ENCODE results near the gene SMAD2.

The SMAD2 gene

DNA sequence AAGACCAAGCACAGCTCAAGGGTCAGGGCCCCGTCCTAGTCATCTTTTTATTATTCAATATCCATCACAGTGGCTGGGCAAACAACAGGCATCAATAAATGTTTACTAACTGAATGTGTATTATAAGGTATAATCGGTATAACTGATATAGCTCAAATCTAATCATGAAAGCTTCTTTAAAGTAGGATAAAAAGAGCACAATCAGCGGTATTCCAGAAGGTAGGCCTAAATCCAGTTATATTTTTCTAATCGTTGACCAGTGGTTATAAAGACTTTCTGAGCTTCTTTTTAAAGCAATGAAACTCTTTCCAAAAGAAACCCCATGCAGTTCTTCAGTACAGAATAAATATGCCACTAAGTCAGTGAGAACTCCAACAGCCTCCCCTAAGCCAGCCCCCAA, 92.1 kb downstream of the SMAD2 start:
- no peaks in the 10 kb centered on the region for H3K79me2 ChIP-seq (ENCODE audit: insufficient read depth, low read length)
- no peaks in the 10 kb centered on the region for H3K9me3 ChIP-seq (ENCODE audit: insufficient read depth, low read depth, low read length)
- no peak overlapping the region for H3K4me2 ChIP-seq (ENCODE audit: low read depth, low read length, poor library complexity, severe bottlenecking)
- no peaks in the 10 kb centered on the region for H3K9me2 ChIP-seq (replicated peaks; ENCODE audit: low read depth, low read length)
- H2AFZ ChIP-seq (ENCODE audit: low read length): no peak overlapping the region
- no peaks in the 10 kb centered on the region for H3K27me3 ChIP-seq (ENCODE audit: insufficient read depth, low read length, poor library complexity, severe bottlenecking)
- peaks cover 3% of the 10 kb centered on the region for H4K20me1 ChIP-seq (ENCODE audit: insufficient read depth, low read length, poor library complexity, severe bottlenecking)
- H3K9ac ChIP-seq (ENCODE audit: low read depth, low read length, poor library complexity, severe bottlenecking): no peak overlapping the region
- no peaks in the 10 kb centered on the region for H3F3A ChIP-seq (ENCODE audit: low read depth)
- H3K36me3 ChIP-seq (ENCODE audit: insufficient read depth, low read length): peaks cover 60% of the 10 kb centered on the region
- H3K4me1 ChIP-seq (ENCODE audit: insufficient read depth, low read length, poor library complexity, severe bottlenecking): no peaks in the 10 kb centered on the region
- H3K4me3 ChIP-seq (ENCODE audit: low read length, poor library complexity, severe bottlenecking): no peak overlapping the region
- TF ChIP-seq EZH2phosphoT487 (IDR thresholded peaks at IDR 0.05; ENCODE audit: borderline replicate concordance): no peak
- TF ChIP-seq, protein P1, sequence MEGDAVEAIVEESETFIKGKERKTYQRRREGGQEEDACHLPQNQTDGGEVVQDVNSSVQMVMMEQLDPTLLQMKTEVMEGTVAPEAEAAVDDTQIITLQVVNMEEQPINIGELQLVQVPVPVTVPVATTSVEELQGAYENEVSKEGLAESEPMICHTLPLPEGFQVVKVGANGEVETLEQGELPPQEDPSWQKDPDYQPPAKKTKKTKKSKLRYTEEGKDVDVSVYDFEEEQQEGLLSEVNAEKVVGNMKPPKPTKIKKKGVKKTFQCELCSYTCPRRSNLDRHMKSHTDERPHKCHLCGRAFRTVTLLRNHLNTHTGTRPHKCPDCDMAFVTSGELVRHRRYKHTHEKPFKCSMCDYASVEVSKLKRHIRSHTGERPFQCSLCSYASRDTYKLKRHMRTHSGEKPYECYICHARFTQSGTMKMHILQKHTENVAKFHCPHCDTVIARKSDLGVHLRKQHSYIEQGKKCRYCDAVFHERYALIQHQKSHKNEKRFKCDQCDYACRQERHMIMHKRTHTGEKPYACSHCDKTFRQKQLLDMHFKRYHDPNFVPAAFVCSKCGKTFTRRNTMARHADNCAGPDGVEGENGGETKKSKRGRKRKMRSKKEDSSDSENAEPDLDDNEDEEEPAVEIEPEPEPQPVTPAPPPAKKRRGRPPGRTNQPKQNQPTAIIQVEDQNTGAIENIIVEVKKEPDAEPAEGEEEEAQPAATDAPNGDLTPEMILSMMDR (conservative IDR thresholded peaks at IDR 0.05; ENCODE audit: low read length): no peak

DNA sequence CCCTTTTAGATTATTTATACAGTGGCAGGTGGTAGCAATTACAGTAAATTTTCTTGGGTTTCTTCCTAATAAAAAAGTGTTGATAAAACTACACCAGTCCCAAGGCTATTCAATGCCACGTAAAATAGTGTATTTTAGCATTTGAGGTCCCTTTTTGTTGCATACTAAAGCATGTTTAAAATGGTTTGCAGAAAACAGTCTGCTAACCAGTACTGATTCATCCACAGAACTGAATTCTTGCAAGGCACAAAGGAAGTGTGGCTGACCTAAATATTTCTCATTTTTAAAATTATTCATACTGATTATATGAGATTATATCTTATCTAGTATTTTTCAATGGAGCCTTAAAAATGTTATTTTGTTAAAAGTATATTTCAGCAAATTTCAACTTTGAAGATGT, 98.1 kb downstream of the SMAD2 start:
- H4K20me1 ChIP-seq (ENCODE audit: insufficient read depth, low read length, poor library complexity, severe bottlenecking): no peaks in the 10 kb centered on the region
- H3K9me3 ChIP-seq (ENCODE audit: insufficient read depth, low read depth, low read length): no peaks in the 10 kb centered on the region
- TF ChIP-seq, protein P1 (conservative IDR thresholded peaks at IDR 0.05; ENCODE audit: low read length): no peak
- TF ChIP-seq EZH2phosphoT487 (IDR thresholded peaks at IDR 0.05; ENCODE audit: borderline replicate concordance): no peak
- H3K79me2 ChIP-seq (ENCODE audit: insufficient read depth, low read length): no peaks in the 10 kb centered on the region
- no peak overlapping the region for H3K4me3 ChIP-seq (ENCODE audit: low read length, poor library complexity, severe bottlenecking)
- no peak overlapping the region for H3K9ac ChIP-seq (ENCODE audit: low read depth, low read length, poor library complexity, severe bottlenecking)
- H3K4me2 ChIP-seq (ENCODE audit: low read depth, low read length, poor library complexity, severe bottlenecking): no peak overlapping the region
- no peak overlapping the region for H2AFZ ChIP-seq (ENCODE audit: low read length)
- no peaks in the 10 kb centered on the region for H3K9me2 ChIP-seq (replicated peaks; ENCODE audit: low read depth, low read length)
- H3K4me1 ChIP-seq (ENCODE audit: insufficient read depth, low read length, poor library complexity, severe bottlenecking): no peaks in the 10 kb centered on the region
- H3F3A ChIP-seq (ENCODE audit: low read depth): no peaks in the 10 kb centered on the region
- peaks cover 8% of the 10 kb centered on the region; the same call in 1 of the 2 replicates for H3K36me3 ChIP-seq (ENCODE audit: insufficient read depth, low read length)
- H3K27me3 ChIP-seq (ENCODE audit: insufficient read depth, low read length, poor library complexity, severe bottlenecking): no peaks in the 10 kb centered on the region

DNA sequence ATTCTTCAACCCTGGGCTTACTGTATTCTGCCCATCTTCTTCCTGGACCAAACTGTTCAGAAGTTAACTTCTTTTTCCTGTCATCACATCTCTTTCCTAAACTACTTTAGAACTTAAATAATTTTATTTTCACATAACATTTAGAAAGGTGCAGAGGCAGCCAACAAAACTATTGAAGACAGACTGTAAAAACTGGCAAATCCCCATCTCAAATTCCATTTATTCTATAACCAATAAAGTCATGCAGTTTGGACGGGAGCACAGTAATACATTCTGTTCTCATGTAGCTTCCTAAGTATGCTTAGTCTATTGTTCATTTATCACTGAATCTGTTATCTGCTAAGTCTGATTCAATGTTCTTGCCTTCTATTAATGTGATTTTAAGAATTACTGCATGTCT, 99.1 kb downstream of the SMAD2 start:
- H2AFZ ChIP-seq (ENCODE audit: low read length): no peak overlapping the region
- peaks cover 8% of the 10 kb centered on the region; the same call in 1 of the 2 replicates for H3K36me3 ChIP-seq (ENCODE audit: insufficient read depth, low read length)
- no peaks in the 10 kb centered on the region for H3K4me1 ChIP-seq (ENCODE audit: insufficient read depth, low read length, poor library complexity, severe bottlenecking)
- H3K9me3 ChIP-seq (ENCODE audit: insufficient read depth, low read depth, low read length): no peaks in the 10 kb centered on the region
- no peaks in the 10 kb centered on the region for H3K27me3 ChIP-seq (ENCODE audit: insufficient read depth, low read length, poor library complexity, severe bottlenecking)
- H3K9me2 ChIP-seq (replicated peaks; ENCODE audit: low read depth, low read length): no peaks in the 10 kb centered on the region
- no peak overlapping the region for H3K4me3 ChIP-seq (ENCODE audit: low read length, poor library complexity, severe bottlenecking)
- no peaks in the 10 kb centered on the region for H3K79me2 ChIP-seq (ENCODE audit: insufficient read depth, low read length)
- H3K9ac ChIP-seq (ENCODE audit: low read depth, low read length, poor library complexity, severe bottlenecking): no peak overlapping the region
- H3F3A ChIP-seq (ENCODE audit: low read depth): no peaks in the 10 kb centered on the region
- H3K4me2 ChIP-seq (ENCODE audit: low read depth, low read length, poor library complexity, severe bottlenecking): no peak overlapping the region
- H4K20me1 ChIP-seq (ENCODE audit: insufficient read depth, low read length, poor library complexity, severe bottlenecking): no peaks in the 10 kb centered on the region
- TF ChIP-seq, protein P1 (conservative IDR thresholded peaks at IDR 0.05; ENCODE audit: low read length): no peak

Data from Loucy (cell line).